Activated CD4-positive, alpha-beta memory T cell treated with anti-CD3 and anti-CD28 coated beads, Interleukin-2, amount 10 ng/mL, durations not matched to agents 7 days and 5 days (primary cell): Measurements from ENCODE around the gene GNAS. TPM values are rescaled to one million over a fixed set of nuclear protein-coding genes. Genes with fewer than 3 reads are reported as not detected.
"Not testable (repeated sequence)": the region's sequence is repeated elsewhere in the genome, so short reads cannot be mapped to it uniquely, and the experiment has no call there.

ENCODE experiments used
- CTCF ChIA-PET: fragments of 350-600 bp; sonication (Branson Sonifier 250); formaldehyde crosslinking; loops from one replicate; lab custom pipeline; 2021; ENCODE audit warnings: antibody characterized with exemption, inconsistent platforms; lab: Charles Lee
- POLR2A ChIA-PET: fragments of 350-600 bp; sonication (Branson Sonifier 250); formaldehyde crosslinking; loops from one replicate; lab custom pipeline; 2021; ENCODE audit warnings: antibody characterized with exemption; lab: Charles Lee
- DNase-seq: peaks from one replicate; pipeline ENCODE4 v3.0.0-alpha.2; 2020
- H3K27ac Mint-ChIP-seq: one replicate; pipeline ENCODE4 v1.8.0; 2021; ENCODE audit warnings: mild to moderate bottlenecking, mixed read lengths
- H3K27me3 Mint-ChIP-seq: one replicate; pipeline ENCODE4 v1.8.0; 2021; ENCODE audit warnings: mixed read lengths
- H3K36me3 Mint-ChIP-seq: one replicate; pipeline ENCODE4 v1.8.0; 2021; ENCODE audit warnings: low read depth, mixed read lengths
- H3K4me1 Mint-ChIP-seq: one replicate; pipeline ENCODE4 v1.8.0; 2021; ENCODE audit warnings: mixed read lengths
- H3K4me3 Mint-ChIP-seq: one replicate; pipeline ENCODE4 v1.8.0; 2021; ENCODE audit warnings: mild to moderate bottlenecking, mixed read lengths
- H3K9me3 Mint-ChIP-seq: one replicate; pipeline ENCODE4 v1.8.0; 2021; ENCODE audit warnings: mixed read lengths
- total RNA-seq, 2 experiments: library from RNA; stranded (reverse); gene quantifications; one replicate each; pipeline ENCODE4 v1.2.3, GENCODE V29; 2021

The GNAS gene
- total RNA-seq, 2 experiments from 2014 or later = 790 to 809 TPM

GRCh38 chr20:58818586-58819285 is 33.8 kb upstream of the GNAS start:
- CTCF ChIA-PET = interaction anchor here (0.6 to 1.5 kb wide), 3 partner anchors 33 to 498 kb away, joined by 3 to 9 read pairs (median 3); partner anchors contain the start of genes GNAS and STX16
- peaks cover 4% of the 10 kb centered on the region for H3K36me3 Mint-ChIP-seq
- H3K4me1 Mint-ChIP-seq = peaks cover 14% of the 10 kb centered on the region
- H3K27ac Mint-ChIP-seq = no peak overlapping the region
- peaks cover 3% of the 10 kb centered on the region for H3K9me3 Mint-ChIP-seq
- peak; percentile 67 for DNase-seq
- peaks cover 25% of the 10 kb centered on the region for H3K27me3 Mint-ChIP-seq
- H3K4me3 Mint-ChIP-seq = no peak overlapping the region
- POLR2A ChIA-PET = no interaction called here

GRCh38 chr20:58819921-58820320 is 32.6 kb upstream of the GNAS start:
- peaks cover 4% of the 10 kb centered on the region for H3K36me3 Mint-ChIP-seq
- H3K27ac Mint-ChIP-seq = no peak overlapping the region
- ChIA-PET POLR2A (no interaction called here), CTCF (no interaction called here)
- peaks cover 19% of the 10 kb centered on the region for H3K27me3 Mint-ChIP-seq
- no peak for DNase-seq
- peaks cover 3% of the 10 kb centered on the region for H3K9me3 Mint-ChIP-seq
- H3K4me3 Mint-ChIP-seq = no peak overlapping the region
- peaks cover 14% of the 10 kb centered on the region for H3K4me1 Mint-ChIP-seq

- H3K4me3 Mint-ChIP-seq, CTCF ChIA-PET, H3K36me3 Mint-ChIP-seq, H3K9me3 Mint-ChIP-seq, POLR2A ChIA-PET, DNase-seq, H3K27ac Mint-ChIP-seq: not testable (repeated sequence)
- Mint-ChIP-seq H3K4me1 (peaks cover 14% of the 10 kb centered on the region), H3K27me3 (peaks cover 15% of the 10 kb centered on the region)
Observed at GRCh38 chr20:58820515-58820914, 32.0 kb upstream of the GNAS start.

GRCh38 chr20:58822149-58822548 is 30.4 kb upstream of the GNAS start:
- no peak for DNase-seq
- ChIA-PET POLR2A (no interaction called here), CTCF (no interaction called here)
- peaks cover 10% of the 10 kb centered on the region for H3K27me3 Mint-ChIP-seq
- peaks cover 3% of the 10 kb centered on the region for H3K9me3 Mint-ChIP-seq
- H3K27ac Mint-ChIP-seq = no peak overlapping the region
- peaks cover 14% of the 10 kb centered on the region for H3K4me1 Mint-ChIP-seq
- H3K36me3 Mint-ChIP-seq = peaks cover 4% of the 10 kb centered on the region
- H3K4me3 Mint-ChIP-seq = no peak overlapping the region

GRCh38 chr20:58822748-58823730 is 29.5 kb upstream of the GNAS start:
- peaks cover 7% of the 10 kb centered on the region for H3K27me3 Mint-ChIP-seq
- ChIA-PET POLR2A (no interaction called here), CTCF (no interaction called here)
- H3K4me3 Mint-ChIP-seq = no peak overlapping the region
- H3K36me3 Mint-ChIP-seq = peaks cover 4% of the 10 kb centered on the region
- no peak overlapping the region for H3K27ac Mint-ChIP-seq
- H3K4me1 Mint-ChIP-seq = peaks cover 13% of the 10 kb centered on the region
- DNase-seq = no peak
- H3K9me3 Mint-ChIP-seq = peaks cover 3% of the 10 kb centered on the region

- POLR2A ChIA-PET = no interaction called here
- CTCF ChIA-PET = no interaction called here
- H3K36me3 Mint-ChIP-seq = peaks cover 4% of the 10 kb centered on the region
- H3K4me1 Mint-ChIP-seq = no peaks in the 10 kb centered on the region
- H3K27ac Mint-ChIP-seq = no peak overlapping the region
- peaks cover 3% of the 10 kb centered on the region for H3K9me3 Mint-ChIP-seq
- H3K27me3 Mint-ChIP-seq = peaks cover 8% of the 10 kb centered on the region
- no peak for DNase-seq
- no peak overlapping the region for H3K4me3 Mint-ChIP-seq
Observed at GRCh38 chr20:58824843-58825242, 27.7 kb upstream of the GNAS start.

- Mint-ChIP-seq H3K36me3 (peaks cover 3% of the 10 kb centered on the region), H3K27ac (no peak overlapping the region), H3K4me1 (no peaks in the 10 kb centered on the region), H3K27me3 (peaks cover 7% of the 10 kb centered on the region), H3K9me3 (peaks cover 3% of the 10 kb centered on the region), H3K4me3 (no peak overlapping the region)
- ChIA-PET POLR2A (no interaction called here), CTCF (no interaction called here)
- DNase-seq = no peak
Observed at GRCh38 chr20:58825450-58825849, 27.1 kb upstream of the GNAS start.

GRCh38 chr20:58826271-58826670 is 26.2 kb upstream of the GNAS start:
- no peak overlapping the region for H3K27ac Mint-ChIP-seq
- no peaks in the 10 kb centered on the region for H3K4me1 Mint-ChIP-seq
- H3K4me3 Mint-ChIP-seq = no peak overlapping the region
- CTCF ChIA-PET = no interaction called here
- no peaks in the 10 kb centered on the region for H3K9me3 Mint-ChIP-seq
- H3K36me3 Mint-ChIP-seq = peaks cover 3% of the 10 kb centered on the region
- POLR2A ChIA-PET = no interaction called here
- DNase-seq = no peak
- H3K27me3 Mint-ChIP-seq = peaks cover 9% of the 10 kb centered on the region

- peaks cover 14% of the 10 kb centered on the region for H3K27me3 Mint-ChIP-seq
- H3K4me3 Mint-ChIP-seq = no peak overlapping the region
- no peak for DNase-seq
- no peaks in the 10 kb centered on the region for H3K9me3 Mint-ChIP-seq
- POLR2A ChIA-PET = interaction anchor here (2.1 kb wide), 1 partner anchor 176 kb away, joined by 9 read pairs; the partner anchor contains the start of gene STX16
- peaks cover 4% of the 10 kb centered on the region for H3K4me1 Mint-ChIP-seq
- CTCF ChIA-PET = no interaction called here
- H3K27ac Mint-ChIP-seq = no peak overlapping the region
- peaks cover 3% of the 10 kb centered on the region for H3K36me3 Mint-ChIP-seq
Observed at GRCh38 chr20:58828136-58828535, 24.4 kb upstream of the GNAS start.

- not testable (repeated sequence) for H3K4me3 Mint-ChIP-seq, DNase-seq, H3K36me3 Mint-ChIP-seq, H3K27ac Mint-ChIP-seq, H3K4me1 Mint-ChIP-seq, H3K9me3 Mint-ChIP-seq
- ChIA-PET POLR2A (interaction anchor here (2.1 kb wide), 1 partner anchor 177 kb away, joined by 9 read pairs; the partner anchor contains the start of gene STX16), CTCF (interaction anchor here (0.9 kb wide), 1 partner anchor 98 kb away, joined by 4 read pairs; no protein-coding TSS in a partner anchor)
- peaks cover 14% of the 10 kb centered on the region for H3K27me3 Mint-ChIP-seq
Observed at GRCh38 chr20:58828804-58829203, 23.7 kb upstream of the GNAS start.

- no peaks in the 10 kb centered on the region for H3K9me3 Mint-ChIP-seq
Observed at GRCh38 chr20:58829531-58829941, 23.0 kb upstream of the GNAS start.

GRCh38 chr20:58832457-58832856 is 20.1 kb upstream of the GNAS start:
- ChIA-PET CTCF (no interaction called here), POLR2A (interaction anchor here (0.6 kb wide), 1 partner anchor 608 kb away, joined by 4 read pairs; no protein-coding TSS in a partner anchor)
- peaks cover 32% of the 10 kb centered on the region for H3K27me3 Mint-ChIP-seq

More at GRCh38 chr20:58829531-58829941, 23.0 kb upstream of the GNAS start:
- no peak overlapping the region for H3K4me3 Mint-ChIP-seq
- ChIA-PET CTCF (interaction anchor here (0.9 kb wide), 1 partner anchor 99 kb away, joined by 4 read pairs; no protein-coding TSS in a partner anchor), POLR2A (interaction anchor here (2.1 kb wide), 1 partner anchor 178 kb away, joined by 9 read pairs; the partner anchor contains the start of gene STX16)
- no peak for DNase-seq
- peaks cover 3% of the 10 kb centered on the region for H3K36me3 Mint-ChIP-seq
- peaks cover 16% of the 10 kb centered on the region for H3K27me3 Mint-ChIP-seq
- peaks cover 4% of the 10 kb centered on the region for H3K4me1 Mint-ChIP-seq
- H3K27ac Mint-ChIP-seq = no peak overlapping the region

GRCh38 chr20:58833921-58834320 is 18.6 kb upstream of the GNAS start:
- H3K9me3 Mint-ChIP-seq = no peaks in the 10 kb centered on the region
- H3K27me3 Mint-ChIP-seq = peaks cover 39% of the 10 kb centered on the region
- peaks cover 12% of the 10 kb centered on the region for H3K4me1 Mint-ChIP-seq
- H3K4me3 Mint-ChIP-seq = no peak overlapping the region
- DNase-seq = no peak
- no peak overlapping the region for H3K27ac Mint-ChIP-seq
- CTCF ChIA-PET = interaction anchor here (1.6 kb wide), 1 partner anchor 19 kb away, joined by 3 read pairs; no protein-coding TSS in a partner anchor
- POLR2A ChIA-PET = no interaction called here
- H3K36me3 Mint-ChIP-seq = peaks cover 3% of the 10 kb centered on the region

More at GRCh38 chr20:58832457-58832856, 20.1 kb upstream of the GNAS start:
- peaks cover 3% of the 10 kb centered on the region for H3K36me3 Mint-ChIP-seq
- H3K4me3 Mint-ChIP-seq = no peak overlapping the region
- no peak for DNase-seq
- H3K27ac Mint-ChIP-seq = no peak overlapping the region
- no peaks in the 10 kb centered on the region for H3K9me3 Mint-ChIP-seq
- peaks cover 7% of the 10 kb centered on the region for H3K4me1 Mint-ChIP-seq
